ENCODE measurements around the gene FAT3. TPM values are rescaled to one million over a fixed set of nuclear protein-coding genes. Genes with fewer than 3 reads are reported as not detected.

The FAT3 gene
- total and polyA plus RNA-seq, 2 donors (not counting 1 experiment from before 2014, with no cell fraction given) = 3.9 to 5.9 TPM

GRCh38 chr11:92216789-92217188 is 7.8 kb upstream of the FAT3 start:
- DNase-seq (ENCODE audit: low read depth in 2 of 2) = no peak
- no peaks in the 10 kb centered on the region for H3K9me3 ChIP-seq (ENCODE audit: control insufficient read depth, insufficient read depth, low read depth, low read length)
- no peak for TF ChIP-seq EZH2 (IDR thresholded peaks at IDR 0.05; ENCODE audit: low read length, missing control alignments)
- no peak for TF ChIP-seq CTCF (conservative IDR thresholded peaks at IDR 0.05 in 1 of 2, IDR thresholded peaks at IDR 0.05 in 1 of 2; ENCODE audit: low read depth in 1 of 2, low read length in 2 of 2)
- H3K27ac ChIP-seq (ENCODE audit: insufficient read depth, low read length) = no peak overlapping the region
- no peak overlapping the region for H3K4me2 ChIP-seq (ENCODE audit: extremely low read depth, insufficient read depth, low read length)
- H3K4me3 ChIP-seq (replicated peaks in 1 of 4; ENCODE audit: control extremely low read depth in 1 of 4, insufficient read depth in 1 of 4, low read depth in 3 of 4, low read length in 4 of 4) = no peak overlapping the region
- H3K4me1 ChIP-seq (ENCODE audit: control insufficient read depth, extremely low read depth, insufficient read depth, low read length) = no peaks in the 10 kb centered on the region
- no peaks in the 10 kb centered on the region for H3K36me3 ChIP-seq (ENCODE audit: control insufficient read depth, insufficient read depth, low read length)
- no peaks in the 10 kb centered on the region for H4K20me1 ChIP-seq (ENCODE audit: control insufficient read depth, extremely low read depth, insufficient read depth, low read length)
- no peaks in the 10 kb centered on the region for H3K79me2 ChIP-seq (ENCODE audit: control insufficient read depth, insufficient read depth, low read length)
- no peak overlapping the region for H3K9ac ChIP-seq (ENCODE audit: insufficient read depth, low read length)
- no peaks in the 10 kb centered on the region for H3K27me3 ChIP-seq (ENCODE audit: control insufficient read depth, insufficient read depth, low read length)
- H2AFZ ChIP-seq (ENCODE audit: low read length) = no peak overlapping the region

- TF ChIP-seq EZH2 (IDR thresholded peaks at IDR 0.05; ENCODE audit: low read length, missing control alignments) = no peak
- no peak overlapping the region for H2AFZ ChIP-seq (ENCODE audit: low read length)
- no peaks in the 10 kb centered on the region for H3K9me3 ChIP-seq (ENCODE audit: control insufficient read depth, insufficient read depth, low read depth, low read length)
Measured at GRCh38 chr11:92219476-92219875, 5.1 kb upstream of the FAT3 start.

GRCh38 chr11:92222701-92223100 is 1.9 kb upstream of the FAT3 start:
- Histone ChIP-seq H3K36me3 (ENCODE audit: control insufficient read depth, insufficient read depth, low read length) (no peaks in the 10 kb centered on the region), H3K9ac (ENCODE audit: insufficient read depth, low read length) (no peak overlapping the region), H4K20me1 (ENCODE audit: control insufficient read depth, extremely low read depth, insufficient read depth, low read length) (no peaks in the 10 kb centered on the region), H3K4me1 (ENCODE audit: control insufficient read depth, extremely low read depth, insufficient read depth, low read length) (no peaks in the 10 kb centered on the region), H3K4me2 (ENCODE audit: extremely low read depth, insufficient read depth, low read length) (no peak overlapping the region), H3K27ac (ENCODE audit: insufficient read depth, low read length) (no peak overlapping the region), H3K4me3 (replicated peaks in 1 of 4; ENCODE audit: control extremely low read depth in 1 of 4, insufficient read depth in 1 of 4, low read depth in 3 of 4, low read length in 4 of 4) (no peak overlapping the region), H2AFZ (ENCODE audit: low read length) (no peak overlapping the region), H3K27me3 (ENCODE audit: control insufficient read depth, insufficient read depth, low read length) (no peaks in the 10 kb centered on the region), H3K79me2 (ENCODE audit: control insufficient read depth, insufficient read depth, low read length) (no peaks in the 10 kb centered on the region), H3K9me3 (ENCODE audit: control insufficient read depth, insufficient read depth, low read depth, low read length) (no peaks in the 10 kb centered on the region)
- no peak for DNase-seq (ENCODE audit: low read depth in 2 of 2)
- no peak for TF ChIP-seq EZH2 (IDR thresholded peaks at IDR 0.05; ENCODE audit: low read length, missing control alignments)
- TF ChIP-seq CTCF (conservative IDR thresholded peaks at IDR 0.05 in 1 of 2, IDR thresholded peaks at IDR 0.05 in 1 of 2; ENCODE audit: low read depth in 1 of 2, low read length in 2 of 2) = no peak

More at GRCh38 chr11:92219476-92219875, 5.1 kb upstream of the FAT3 start:
- H4K20me1 ChIP-seq (ENCODE audit: control insufficient read depth, extremely low read depth, insufficient read depth, low read length) = no peaks in the 10 kb centered on the region
- no peak overlapping the region for H3K9ac ChIP-seq (ENCODE audit: insufficient read depth, low read length)
- no peak overlapping the region for H3K27ac ChIP-seq (ENCODE audit: insufficient read depth, low read length)
- H3K4me3 ChIP-seq (replicated peaks in 1 of 4; ENCODE audit: control extremely low read depth in 1 of 4, insufficient read depth in 1 of 4, low read depth in 3 of 4, low read length in 4 of 4) = no peak overlapping the region
- H3K27me3 ChIP-seq (ENCODE audit: control insufficient read depth, insufficient read depth, low read length) = no peaks in the 10 kb centered on the region
- no peak overlapping the region for H3K4me2 ChIP-seq (ENCODE audit: extremely low read depth, insufficient read depth, low read length)
- no peaks in the 10 kb centered on the region for H3K36me3 ChIP-seq (ENCODE audit: control insufficient read depth, insufficient read depth, low read length)
- no peak for DNase-seq (ENCODE audit: low read depth in 2 of 2)
- H3K79me2 ChIP-seq (ENCODE audit: control insufficient read depth, insufficient read depth, low read length) = no peaks in the 10 kb centered on the region
- H3K4me1 ChIP-seq (ENCODE audit: control insufficient read depth, extremely low read depth, insufficient read depth, low read length) = no peaks in the 10 kb centered on the region

Measured in fibroblast of lung (primary cell).